ENCODE data around the gene CHAD. TPM values are rescaled to one million over a fixed set of nuclear protein-coding genes. Genes with fewer than 3 reads are reported as not detected.

Gene CHAD
- total and polyA plus RNA-seq, 2 of the 13 experiments (the other 11 are each of a cell fraction or from before 2014, with no cell fraction given) = 1.4 TPM; not detected in 1

- TF ChIP-seq ZNF670 (CRISPR knock-in tag; IDR thresholded peaks at IDR 0.05; ENCODE audit: borderline replicate concordance) (no peak), HNRNPUL1 (IDR thresholded peaks at IDR 0.05; ENCODE audit: low read depth, low read length) (no peak), HIVEP1 (CRISPR knock-in tag; IDR thresholded peaks at IDR 0.05) (0 out of 2 replicates have a peak, but pooled peaks have one; percentile 28), ZNF33B (CRISPR knock-in tag; IDR thresholded peaks at IDR 0.05) (0 out of 2 replicates have a peak, but pooled peaks have one; percentile 23), ETS1 (CRISPR knock-in tag; IDR thresholded peaks at IDR 0.05) (0 out of 2 replicates have a peak, but pooled peaks have one; percentile 50), ZBTB3 (CRISPR knock-in tag; IDR thresholded peaks at IDR 0.05; ENCODE audit: borderline replicate concordance, low read depth) (no peak), HMGXB4 (CRISPR knock-in tag; IDR thresholded peaks at IDR 0.05; ENCODE audit: borderline replicate concordance in 1 of 2, low read depth in 1 of 2) (peak in 1 of 2 experiments; percentile 66; a peak in 2 of 4 replicates), GATAD1 (CRISPR knock-in tag; IDR thresholded peaks at IDR 0.05) (0 out of 2 replicates have a peak, but pooled peaks have one; percentile 20), SAP130 (CRISPR knock-in tag; IDR thresholded peaks at IDR 0.05; ENCODE audit: low read depth) (peak; percentile 48; the same call in 1 of the 2 replicates), E2F5 (CRISPR knock-in tag; conservative IDR thresholded peaks at IDR 0.05) (0 out of 2 replicates have a peak, but pooled peaks have one; percentile 33), ZNF841 (CRISPR knock-in tag; IDR thresholded peaks at IDR 0.05; ENCODE audit: borderline replicate concordance) (no peak), ZNF891 (CRISPR knock-in tag; IDR thresholded peaks at IDR 0.05) (peak; percentile 74; the same call in 1 of the 2 replicates), NFRKB (IDR thresholded peaks at IDR 0.05) (no peak), ZIK1 (CRISPR knock-in tag; IDR thresholded peaks at IDR 0.05; ENCODE audit: borderline replicate concordance, low read depth) (0 out of 2 replicates have a peak, but pooled peaks have one; percentile 32), NR0B2 (CRISPR knock-in tag; IDR thresholded peaks at IDR 0.05) (peak; percentile 32; the same call in 1 of the 2 replicates), EHMT2 (IDR thresholded peaks at IDR 0.05; ENCODE audit: borderline replicate concordance, low read depth, low read length) (no peak), PCBP2 (optimal IDR thresholded peaks at IDR 0.05; ENCODE audit: low read depth, low read length, poor library complexity, severe bottlenecking) (peak; percentile 31), HOXA3 (CRISPR knock-in tag; IDR thresholded peaks at IDR 0.05) (peak; percentile 42; the same call in 1 of the 2 replicates), ZFP90 (CRISPR knock-in tag; IDR thresholded peaks at IDR 0.05; ENCODE audit: borderline replicate concordance) (no peak), MZF1 (CRISPR knock-in tag; IDR thresholded peaks at IDR 0.05; ENCODE audit: borderline replicate concordance) (no peak), BATF2 (CRISPR knock-in tag; IDR thresholded peaks at IDR 0.05) (no peak), RAD21 (CRISPR knock-in tag; IDR thresholded peaks at IDR 0.05) (peak; percentile 71), MXI1 (IDR thresholded peaks at IDR 0.05; ENCODE audit: borderline replicate concordance, low read depth, low read length) (peak; percentile 70; the same call in 1 of the 3 replicates), SOX13 (IDR thresholded peaks at IDR 0.05) (no peak), SOX13 (CRISPR knock-in tag; conservative IDR thresholded peaks at IDR 0.05 in 1 of 2, IDR thresholded peaks at IDR 0.05 in 1 of 2) (peak in 1 of 2 experiments; percentile 49; a peak in 1 of 4 replicates)
Observed at GRCh38 chr17:50479522-50480141, 11.0 kb upstream of the CHAD start (continued).
